Erythroblast (primary cell): Measurements from ENCODE around the gene DUSP9.

Experiments
- DNase-seq, 2 experiments: peaks; one replicate each; lab custom pipeline; 2025; lab: John Stamatoyannopoulos, UW
- GATA1 ChIP-seq: IDR thresholded peaks from 2 replicates; pipeline ENCODE4 v1.6.1; 2011; ENCODE audit warnings: low read depth, mild to moderate bottlenecking, control low read depth, low read length, moderate library complexity
- POLR2A ChIP-seq: IDR thresholded peaks from 2 replicates; pipeline ENCODE4 v1.6.1; 2011; ENCODE audit warnings: mild to moderate bottlenecking, low read length

The DUSP9 gene

GRCh38 chrX:153635788-153636668 lies 11.0 kb upstream of the DUSP9 start:
- peak; percentile 16 to 30 for DNase-seq
- TF ChIP-seq GATA1 = no peak
- no peak for TF ChIP-seq POLR2A

- TF ChIP-seq GATA1 (no peak), POLR2A (no peak)
These were observed 10.3 kb upstream of the DUSP9 start for GRCh38 chrX:153636716-153637115.

GRCh38 chrX:153637121-153638040 lies 9.6 kb upstream of the DUSP9 start:
- no peak for TF ChIP-seq GATA1
- no peak for TF ChIP-seq POLR2A
- DNase-seq = no peak

More at GRCh38 chrX:153636716-153637115, 10.3 kb upstream of the DUSP9 start:
- no peak for DNase-seq

GRCh38 chrX:153638041-153638371 lies 9.0 kb upstream of the DUSP9 start:
- DNase-seq = no peak
- TF ChIP-seq POLR2A = no peak
- no peak for TF ChIP-seq GATA1

- no peak for TF ChIP-seq GATA1
- DNase-seq = no peak
These were observed 8.4 kb upstream of the DUSP9 start for GRCh38 chrX:153638436-153639176.

- DNase-seq = no peak
- TF ChIP-seq POLR2A (no peak), GATA1 (no peak)
These were observed 7.6 kb upstream of the DUSP9 start for GRCh38 chrX:153639177-153640044.

- TF ChIP-seq POLR2A (no peak), GATA1 (no peak)
- DNase-seq = no peak
These were observed 6.8 kb upstream of the DUSP9 start for GRCh38 chrX:153640045-153640686.

GRCh38 chrX:153640736-153641575 lies 6.0 kb upstream of the DUSP9 start:
- TF ChIP-seq POLR2A = no peak
- TF ChIP-seq GATA1 = no peak
- DNase-seq = no peak

- no peak for DNase-seq
- TF ChIP-seq POLR2A = no peak
- no peak for TF ChIP-seq GATA1
These were observed 5.4 kb upstream of the DUSP9 start for GRCh38 chrX:153641627-153642026.

- no peak for DNase-seq
- TF ChIP-seq GATA1 (no peak), POLR2A (no peak)
These were observed 4.8 kb upstream of the DUSP9 start for GRCh38 chrX:153642051-153642654.
